DOHH2 (cell line): ENCODE measurements around the gene BABAM2.

ENCODE experiments used
- H3F3A ChIP-seq: fragments of 200-600 bp; sonication (generic), shearing (Covaris generic); 2 replicates; pipeline ENCODE4 v1.6.0; 2016; ENCODE audit warnings: antibody characterized with exemption, mild to moderate bottlenecking; ENCODE audit not compliant: control insufficient read depth, insufficient read depth
- H3K27ac ChIP-seq: fragments of 200-600 bp; sonication (generic); 2 replicates; pipeline ENCODE4 v1.5.1; 2014; ENCODE audit warnings: low read depth, mild to moderate bottlenecking, low read length, moderate library complexity
- H3K27me3 ChIP-seq: fragments of 200-600 bp; sonication (generic); 2 replicates; pipeline ENCODE4 v1.6.1; 2014; ENCODE audit warnings: mild to moderate bottlenecking, low read length, mixed read lengths; ENCODE audit not compliant: control insufficient read depth
- H3K36me3 ChIP-seq: fragments of 200-600 bp; sonication (generic); 2 replicates; pipeline ENCODE4 v1.6.1; 2014; ENCODE audit warnings: mild to moderate bottlenecking, low read length, moderate library complexity, mixed read lengths; ENCODE audit not compliant: control insufficient read depth
- H3K4me1 ChIP-seq: fragments of 200-600 bp; sonication (generic); 2 replicates; pipeline ENCODE4 v1.6.1; 2014; ENCODE audit warnings: mild to moderate bottlenecking, low read length, mixed read lengths; ENCODE audit not compliant: control insufficient read depth
- H3K4me2 ChIP-seq: fragments of 200-600 bp; sonication (generic); 2 replicates; pipeline ENCODE4 v1.6.0; 2014; ENCODE audit warnings: mild to moderate bottlenecking, low read length, moderate library complexity
- H3K4me3 ChIP-seq: fragments of 200-600 bp; sonication (generic); 2 replicates; pipeline ENCODE4 v1.5.1; 2014; ENCODE audit warnings: mild to moderate bottlenecking, low read length, mixed read lengths
- H3K79me2 ChIP-seq: fragments of 200-600 bp; sonication (generic); 2 replicates; pipeline ENCODE4 v1.6.1; 2014; ENCODE audit warnings: mild to moderate bottlenecking, low read length, mixed read lengths; ENCODE audit not compliant: control insufficient read depth
- H3K9me2 ChIP-seq: fragments of 200-600 bp; sonication (generic); replicated peaks from 2 replicates; pipeline ENCODE4 v1.6.1; 2014; ENCODE audit warnings: mild to moderate bottlenecking, low read length, mixed read lengths; ENCODE audit not compliant: control insufficient read depth
- H3K9me3 ChIP-seq: fragments of 200-600 bp; sonication (generic); 2 replicates; pipeline ENCODE4 v1.6.1; 2014; ENCODE audit warnings: antibody characterized with exemption, low read length, mixed read lengths; ENCODE audit not compliant: control insufficient read depth, insufficient read depth
- H4K20me1 ChIP-seq: fragments of 200-600 bp; sonication (generic); 2 replicates; pipeline ENCODE4 v1.6.0; 2014; ENCODE audit warnings: low read depth, mild to moderate bottlenecking, antibody characterized with exemption, low read length, moderate library complexity; ENCODE audit not compliant: control insufficient read depth, insufficient read depth
- EZH2phosphoT487 ChIP-seq: fragments of 200-600 bp; sonication (generic); IDR thresholded peaks from 2 replicates; pipeline ENCODE4 v1.6.1; 2017; ENCODE audit warnings: borderline replicate concordance, mild to moderate bottlenecking, antibody characterized with exemption, low read length, moderate library complexity, mixed read lengths
- TF ChIP-seq, protein P1 (sequence below): fragments of 200-600 bp; sonication (generic); IDR thresholded peaks from one replicate; pipeline ENCODE4 v1.5.1; 2014; ENCODE audit warnings: antibody characterized with exemption, mild to moderate bottlenecking, low read depth, low read length; ENCODE audit not compliant: poor library complexity, severe bottlenecking

Gene BABAM2

GRCh38 chr2:28375236-28375635, 484.7 kb downstream of the BABAM2 start:
- Histone ChIP-seq H4K20me1 (no peaks in the 10 kb centered on the region), H3K79me2 (no peaks in the 10 kb centered on the region), H3K27me3 (peaks cover 10% of the 10 kb centered on the region), H3K4me1 (no peaks in the 10 kb centered on the region), H3K9me2 (no peaks in the 10 kb centered on the region), H3K4me2 (no peak overlapping the region), H3F3A (no peaks in the 10 kb centered on the region), H3K27ac (no peak overlapping the region), H3K4me3 (no peak overlapping the region), H3K9me3 (no peaks in the 10 kb centered on the region), H3K36me3 (no peaks in the 10 kb centered on the region)
- no peak for TF ChIP-seq EZH2phosphoT487
- TF ChIP-seq, protein P1, sequence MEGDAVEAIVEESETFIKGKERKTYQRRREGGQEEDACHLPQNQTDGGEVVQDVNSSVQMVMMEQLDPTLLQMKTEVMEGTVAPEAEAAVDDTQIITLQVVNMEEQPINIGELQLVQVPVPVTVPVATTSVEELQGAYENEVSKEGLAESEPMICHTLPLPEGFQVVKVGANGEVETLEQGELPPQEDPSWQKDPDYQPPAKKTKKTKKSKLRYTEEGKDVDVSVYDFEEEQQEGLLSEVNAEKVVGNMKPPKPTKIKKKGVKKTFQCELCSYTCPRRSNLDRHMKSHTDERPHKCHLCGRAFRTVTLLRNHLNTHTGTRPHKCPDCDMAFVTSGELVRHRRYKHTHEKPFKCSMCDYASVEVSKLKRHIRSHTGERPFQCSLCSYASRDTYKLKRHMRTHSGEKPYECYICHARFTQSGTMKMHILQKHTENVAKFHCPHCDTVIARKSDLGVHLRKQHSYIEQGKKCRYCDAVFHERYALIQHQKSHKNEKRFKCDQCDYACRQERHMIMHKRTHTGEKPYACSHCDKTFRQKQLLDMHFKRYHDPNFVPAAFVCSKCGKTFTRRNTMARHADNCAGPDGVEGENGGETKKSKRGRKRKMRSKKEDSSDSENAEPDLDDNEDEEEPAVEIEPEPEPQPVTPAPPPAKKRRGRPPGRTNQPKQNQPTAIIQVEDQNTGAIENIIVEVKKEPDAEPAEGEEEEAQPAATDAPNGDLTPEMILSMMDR: no peak

DNA sequence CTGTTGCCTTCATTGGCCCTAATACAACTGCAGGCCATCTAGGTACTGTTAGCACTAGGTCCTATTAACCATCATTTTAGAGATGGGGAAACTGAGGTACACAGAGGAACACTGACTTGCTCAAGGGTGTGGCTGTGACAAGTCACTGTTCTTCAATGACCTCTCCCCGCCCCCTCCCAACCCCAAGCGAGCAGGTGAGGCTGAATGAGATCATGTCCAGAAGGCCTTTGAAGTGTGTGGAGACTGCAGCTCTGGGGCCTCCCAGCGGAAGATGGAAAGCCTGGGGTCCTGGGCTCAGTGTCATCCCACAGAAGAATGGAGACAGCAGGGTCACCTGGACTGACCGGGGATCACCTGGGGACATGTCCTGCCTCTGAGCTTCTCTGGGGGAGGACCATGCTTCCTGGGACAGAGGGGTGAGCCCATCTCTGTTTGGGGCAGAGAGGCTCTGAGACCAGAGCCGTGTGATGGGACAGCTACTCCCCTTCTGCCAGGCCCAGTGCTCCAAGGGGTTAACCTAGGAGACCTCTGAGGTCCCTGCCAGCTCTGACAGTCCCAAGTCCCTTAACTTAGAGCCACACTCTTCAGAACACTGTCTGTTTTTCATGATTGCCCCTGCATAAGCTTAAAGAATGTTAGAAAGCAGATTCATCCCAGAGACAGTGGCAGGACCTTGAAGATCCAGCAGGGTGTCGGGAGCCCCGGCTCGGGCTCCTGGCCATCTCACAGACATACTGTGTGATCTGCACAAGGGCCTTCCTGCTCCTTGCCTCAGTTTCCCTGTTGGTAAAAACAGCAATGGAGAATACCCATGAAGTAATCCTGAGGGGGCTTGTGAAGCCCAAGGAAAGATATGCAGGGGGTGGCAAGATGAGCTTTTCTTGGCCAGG, 485.5 kb downstream of the BABAM2 start:
- H3K36me3 ChIP-seq: no peaks in the 10 kb centered on the region
- no peak overlapping the region for H3K4me3 ChIP-seq
- H3K9me3 ChIP-seq: no peaks in the 10 kb centered on the region
- H3F3A ChIP-seq: no peaks in the 10 kb centered on the region
- no peaks in the 10 kb centered on the region for H3K79me2 ChIP-seq
- no peak for TF ChIP-seq EZH2phosphoT487
- TF ChIP-seq, protein P1: no peak
- no peak overlapping the region for H3K4me2 ChIP-seq
- peaks cover 10% of the 10 kb centered on the region for H3K27me3 ChIP-seq
- no peaks in the 10 kb centered on the region for H3K9me2 ChIP-seq
- H3K27ac ChIP-seq: no peak overlapping the region
- H4K20me1 ChIP-seq: no peaks in the 10 kb centered on the region
- no peaks in the 10 kb centered on the region for H3K4me1 ChIP-seq

DNA sequence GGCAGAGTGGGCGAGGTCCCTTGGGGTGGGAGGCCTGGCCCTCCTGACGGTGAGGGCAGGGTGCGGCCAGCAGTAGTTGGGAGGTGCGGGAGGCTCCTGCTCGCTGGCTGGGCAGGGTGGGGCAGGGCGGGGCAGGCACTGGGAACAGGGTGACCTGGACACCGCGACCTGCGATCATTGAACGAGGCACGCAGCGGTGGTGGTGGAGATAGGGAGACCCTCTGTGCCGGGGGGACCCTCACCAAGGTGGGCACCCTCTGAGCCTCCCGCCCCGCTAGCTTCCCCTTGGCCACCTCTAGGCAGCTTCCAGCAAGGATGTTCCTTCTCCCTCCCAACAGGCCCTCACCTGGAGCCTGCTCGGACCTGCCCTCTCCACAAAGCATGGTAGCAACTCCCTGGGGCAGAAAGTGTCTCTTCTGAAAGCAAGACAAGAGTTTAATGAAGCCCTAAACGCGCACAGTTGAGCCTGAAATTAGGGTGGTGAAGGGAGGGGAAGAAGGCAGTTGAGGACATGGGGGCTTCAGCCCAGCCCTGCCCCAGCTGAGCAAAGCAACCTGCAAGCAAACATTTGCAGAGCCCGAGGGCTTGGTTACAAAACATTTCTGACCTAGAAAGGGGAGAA, 486.8 kb downstream of the BABAM2 start:
- Histone ChIP-seq H3K9me3 (no peaks in the 10 kb centered on the region), H3K4me3 (no peak overlapping the region), H3K4me2 (no peak overlapping the region), H3K79me2 (no peaks in the 10 kb centered on the region), H3F3A (no peaks in the 10 kb centered on the region), H3K9me2 (no peaks in the 10 kb centered on the region), H3K4me1 (no peaks in the 10 kb centered on the region), H4K20me1 (no peaks in the 10 kb centered on the region), H3K27ac (no peak overlapping the region), H3K36me3 (no peaks in the 10 kb centered on the region), H3K27me3 (peaks cover 10% of the 10 kb centered on the region)
- TF ChIP-seq EZH2phosphoT487: no peak
- TF ChIP-seq, protein P1: no peak
